Liver (tissue), 9 donors: ENCODE measurements around the gene NISCH. TPM values are rescaled to one million over a fixed set of nuclear protein-coding genes. Genes with fewer than 3 reads are reported as not detected.

Experiments
- DNase-seq: peaks from one replicate; pipeline ENCODE4 v3.0.0-alpha.2; 2017; ENCODE audit warnings: low spot score
- H3K27ac ChIP-seq, 2 donors: one replicate each; pipeline ENCODE4 v1.7.0; 2013; ENCODE audit warnings: inconsistent platforms in 2 of 2, low read length in 2 of 2, control low read depth in 1 of 2, low read depth in 1 of 2, mild to moderate bottlenecking in 1 of 2
- H3K27me3 ChIP-seq, 4 donors: one replicate each; pipeline versions ENCODE4 v1.6.1 to v1.7.0; 2013; ENCODE audit warnings: low read length in 3 of 4, inconsistent platforms in 1 of 4, mild to moderate bottlenecking in 1 of 4, moderate library complexity in 1 of 4; ENCODE audit not compliant: control insufficient read depth in 4 of 4, insufficient read depth in 4 of 4
- H3K36me3 ChIP-seq, 4 donors: one replicate each; pipeline versions ENCODE4 v1.6.1 to v1.7.0; 2013; ENCODE audit warnings: low read length in 3 of 4, mild to moderate bottlenecking in 3 of 4, low read depth in 1 of 4, moderate library complexity in 1 of 4; ENCODE audit not compliant: control insufficient read depth in 4 of 4, insufficient read depth in 3 of 4
- H3K4me1 ChIP-seq, 4 donors: one replicate each; pipeline versions ENCODE4 v1.6.1 to v1.7.0; 2013; ENCODE audit warnings: low read length in 3 of 4, mild to moderate bottlenecking in 3 of 4, moderate library complexity in 1 of 4; ENCODE audit not compliant: control insufficient read depth in 4 of 4, insufficient read depth in 4 of 4
- H3K4me3 ChIP-seq, 3 donors: one replicate each; pipeline versions ENCODE4 v1.6.1 to v1.7.0; 2013; ENCODE audit warnings: low read length in 3 of 3, control low read depth in 1 of 3, low read depth in 1 of 3, mild to moderate bottlenecking in 1 of 3
- H3K9ac ChIP-seq, 2 donors: one replicate each; pipeline ENCODE4 v1.7.0; 2013; ENCODE audit warnings: low read length in 2 of 2, mild to moderate bottlenecking in 2 of 2, moderate library complexity in 2 of 2, control low read depth in 1 of 2, low read depth in 1 of 2
- H3K9me3 ChIP-seq, 4 donors: one replicate each; pipeline versions ENCODE4 v1.6.1 to v1.7.0; 2013; ENCODE audit warnings: low read length in 3 of 4; ENCODE audit not compliant: control insufficient read depth in 4 of 4
- ATF3 ChIP-seq: IDR thresholded peaks from 2 replicates; pipeline ENCODE4 v1.6.1; 2016; ENCODE audit warnings: antibody characterized with exemption
- CTCF ChIP-seq: fragments of 150-350 bp; IDR thresholded peaks from 2 replicates; pipeline ENCODE4 v1.5.1; 2017; ENCODE audit warnings: improper control_type of control experiment, low read depth, low read length; ENCODE audit not compliant: missing input control
- EGR1 ChIP-seq, 2 donors: IDR thresholded peaks; 2 replicates each; pipeline ENCODE4 v1.6.1; 2016 to 2018; ENCODE audit warnings: antibody characterized with exemption in 2 of 2, low read depth in 2 of 2
- FOXA1 ChIP-seq: IDR thresholded peaks from 2 replicates; pipeline ENCODE4 v1.6.1; 2016; ENCODE audit warnings: antibody characterized with exemption
- FOXA2 ChIP-seq: IDR thresholded peaks from 2 replicates; pipeline ENCODE4 v1.6.1; 2016; ENCODE audit warnings: antibody characterized with exemption
- GABPA ChIP-seq, 2 donors: IDR thresholded peaks in 1 of 2; conservative IDR thresholded peaks in 1 of 2; 2 replicates each; pipeline ENCODE4 v1.6.1; 2016; ENCODE audit warnings: antibody characterized with exemption in 2 of 2, mild to moderate bottlenecking in 1 of 2, moderate library complexity in 1 of 2
- HNF4A ChIP-seq, 2 donors: conservative IDR thresholded peaks; 2 replicates each; pipeline ENCODE4 v1.6.1; 2016; ENCODE audit warnings: antibody characterized with exemption in 2 of 2, mild to moderate bottlenecking in 2 of 2
- HNF4G ChIP-seq: IDR thresholded peaks from 2 replicates; pipeline ENCODE4 v1.6.1; 2016; ENCODE audit warnings: antibody characterized with exemption
- JUND ChIP-seq, 2 donors: IDR thresholded peaks; 2 replicates each; pipeline ENCODE4 v1.6.1; 2016; ENCODE audit warnings: antibody characterized with exemption in 2 of 2
- MAX ChIP-seq: IDR thresholded peaks from 2 replicates; pipeline ENCODE4 v1.6.1; 2016; ENCODE audit warnings: antibody characterized with exemption
- NR2F2 ChIP-seq: IDR thresholded peaks from 2 replicates; pipeline ENCODE4 v1.6.1; 2016; ENCODE audit warnings: antibody characterized with exemption
- RAD21 ChIP-seq, 2 donors: IDR thresholded peaks; 2 replicates each; pipeline ENCODE4 v1.6.1; 2016; ENCODE audit warnings: antibody characterized with exemption in 2 of 2, mild to moderate bottlenecking in 2 of 2
- REST ChIP-seq: IDR thresholded peaks from 2 replicates; pipeline ENCODE4 v1.6.1; 2016; ENCODE audit warnings: antibody characterized with exemption, mild to moderate bottlenecking
- RXRA ChIP-seq, 2 donors: IDR thresholded peaks; 2 replicates each; pipeline ENCODE4 v1.6.1; 2017 to 2018; ENCODE audit warnings: antibody characterized with exemption in 2 of 2, mild to moderate bottlenecking in 1 of 2
- SP1 ChIP-seq: IDR thresholded peaks from 2 replicates; pipeline ENCODE4 v1.6.1; 2018; ENCODE audit warnings: antibody characterized with exemption, mild to moderate bottlenecking
- TAF1 ChIP-seq: conservative IDR thresholded peaks from 2 replicates; pipeline ENCODE4 v1.6.1; 2016; ENCODE audit warnings: antibody characterized with exemption, mild to moderate bottlenecking
- YY1 ChIP-seq: IDR thresholded peaks from 2 replicates; pipeline ENCODE4 v1.6.1; 2016; ENCODE audit warnings: antibody characterized with exemption, mild to moderate bottlenecking
- ZBTB33 ChIP-seq: IDR thresholded peaks from 2 replicates; pipeline ENCODE4 v1.6.1; 2016; ENCODE audit warnings: antibody characterized with exemption
- WGBS: extraction: QIAGEN DNeasy Blood & Tissue Kit; methylation state at CpG from one replicate; pipeline ENCODE4 v1.1.7; 2013; 5-methylcytosine and 5-hydroxymethylcytosine counted together
- polyA plus RNA-seq, 2 donors: library from polyadenylated mRNA; stranded (reverse) in 1 of 2; unstranded in 1 of 2; fragments of 200-250 nt in 1 of 2; fragments of >200 nt in 1 of 2; fragmentation: Nextera tagmentation in 1 of 2; extraction: Ambion mirVana in 1 of 2; gene quantifications; one replicate each; pipeline versions ENCODE4 v1.2.1 to v1.2.3, GENCODE V29; 2013 to 2015
- total RNA-seq, 2 donors: library from RNA; depleted of rRNA; stranded (reverse); fragments of >200 nt; gene quantifications; one replicate each; pipeline ENCODE4 v1.2.3, GENCODE V29; 2014
- donor health status: healthy.
- donor health status: healthy.
- donor health status: healthy.
- donor health status: healthy.
- donor health status: healthy.

NISCH gene
- total and polyA plus RNA-seq, 4 donors = 10.8 to 39.8 (median 17.6) TPM

- Histone ChIP-seq H3K27me3 (no peaks in the 10 kb centered on the region), H3K4me3 (no peak overlapping the region), H3K4me1 (no peaks in the 10 kb centered on the region), H3K27ac (no peak overlapping the region), H3K36me3 (no peaks in the 10 kb centered on the region), H3K9me3 (no peaks in the 10 kb centered on the region), H3K9ac (no peak overlapping the region)
- TF ChIP-seq TAF1 (no peak), YY1 (no peak), HNF4G (no peak), FOXA2 (no peak), ATF3 (no peak), HNF4A (conservative IDR thresholded peaks at IDR 0.05) (no peak), SP1 (no peak), CTCF (no peak), GABPA (IDR thresholded peaks at IDR 0.05 in 1 of 2, conservative IDR thresholded peaks at IDR 0.05 in 1 of 2) (no peak), ZBTB33 (no peak), EGR1 (IDR thresholded peaks at IDR 0.05; ENCODE audit: low read depth in 2 of 2) (no peak), REST (no peak), FOXA1 (no peak), RAD21 (IDR thresholded peaks at IDR 0.05) (no peak), NR2F2 (no peak)
- WGBS = 91% methylated on average over 20 of the region's 20 CpGs
- DNase-seq = no peak
These were observed 65.5 kb downstream of the NISCH start for GRCh38 chr3:52520716-52521487.

- no peak overlapping the region for H3K9ac ChIP-seq
- H3K9me3 ChIP-seq = no peaks in the 10 kb centered on the region
- DNase-seq = no peak
- H3K36me3 ChIP-seq = no peaks in the 10 kb centered on the region
- no peak overlapping the region for H3K4me3 ChIP-seq
- no peaks in the 10 kb centered on the region for H3K27me3 ChIP-seq
- WGBS = 92% methylated on average over 8 of the region's 8 CpGs
- H3K27ac ChIP-seq = no peak overlapping the region
- peaks cover 0 to 3% (median 0%) of the 10 kb centered on the region in 4 donors for H3K4me1 ChIP-seq
- TF ChIP-seq FOXA2 (no peak), GABPA (IDR thresholded peaks at IDR 0.05 in 1 of 2, conservative IDR thresholded peaks at IDR 0.05 in 1 of 2) (no peak), EGR1 (IDR thresholded peaks at IDR 0.05; ENCODE audit: low read depth in 2 of 2) (no peak), REST (no peak), HNF4A (conservative IDR thresholded peaks at IDR 0.05) (no peak), NR2F2 (no peak), RXRA (IDR thresholded peaks at IDR 0.05) (no peak), RAD21 (IDR thresholded peaks at IDR 0.05) (no peak), JUND (IDR thresholded peaks at IDR 0.05) (no peak), MAX (no peak), TAF1 (no peak), ATF3 (no peak)
These were observed 66.1 kb downstream of the NISCH start for GRCh38 chr3:52521488-52521824.
